Mucosa of rectum (tissue), 2 donors: ENCODE data around the gene NFIX.

ENCODE experiments used
- H3K27ac ChIP-seq, 2 donors: one replicate each; pipeline ENCODE4 v1.7.0; 2013; ENCODE audit warnings: inconsistent platforms in 2 of 2, low read depth in 2 of 2, low read length in 2 of 2
- H3K27me3 ChIP-seq, 2 donors: one replicate each; pipeline ENCODE4 v1.7.0; 2013; ENCODE audit warnings: low read length in 2 of 2; ENCODE audit not compliant: control insufficient read depth in 2 of 2, insufficient read depth in 2 of 2
- H3K36me3 ChIP-seq, 2 donors: one replicate each; pipeline ENCODE4 v1.7.0; 2013; ENCODE audit warnings: low read length in 2 of 2; ENCODE audit not compliant: control insufficient read depth in 2 of 2, insufficient read depth in 2 of 2
- H3K4me1 ChIP-seq, 2 donors: one replicate each; pipeline ENCODE4 v1.7.0; 2013; ENCODE audit warnings: low read length in 2 of 2, mild to moderate bottlenecking in 1 of 2; ENCODE audit not compliant: control insufficient read depth in 2 of 2, insufficient read depth in 2 of 2
- H3K4me3 ChIP-seq, 2 donors: one replicate each; pipeline ENCODE4 v1.7.0; 2013; ENCODE audit warnings: low read length in 2 of 2
- H3K9ac ChIP-seq, 2 donors: one replicate each; pipeline ENCODE4 v1.7.0; 2013; ENCODE audit warnings: low read length in 2 of 2, low read depth in 1 of 2, mild to moderate bottlenecking in 1 of 2
- H3K9me3 ChIP-seq, 2 donors: one replicate each; pipeline ENCODE4 v1.7.0; 2013; ENCODE audit warnings: low read length in 2 of 2; ENCODE audit not compliant: control insufficient read depth in 2 of 2
- donor health status: healthy.
- donor health status: Normal muscosa, but diverticular disease.

Gene NFIX

DNA sequence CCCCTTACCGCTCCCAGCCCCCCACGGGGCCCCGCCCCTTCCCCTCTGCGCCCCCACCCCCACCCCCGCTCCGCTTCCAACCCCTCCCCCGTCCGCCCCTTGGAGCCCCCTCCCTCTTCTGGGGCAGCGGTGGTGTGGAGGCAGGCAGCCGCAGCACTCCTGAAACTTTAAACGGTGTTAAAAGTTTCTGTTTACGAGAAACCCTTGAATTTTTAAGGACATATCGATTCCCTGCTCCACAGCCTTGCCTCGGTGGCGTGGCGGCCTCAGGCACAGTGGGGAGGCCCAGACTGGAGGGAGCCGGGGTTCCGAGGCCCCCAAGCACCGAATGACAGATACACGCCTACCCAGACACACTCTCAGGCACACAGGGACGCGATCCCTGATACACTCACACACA lies 4.8 kb upstream of the NFIX start:
- Histone ChIP-seq H3K4me3 (no peak overlapping the region), H3K4me1 (peaks cover 9 to 14% of the 10 kb centered on the region in 2 donors), H3K27ac (no peak overlapping the region), H3K27me3 (no peaks in the 10 kb centered on the region), H3K9ac (no peak overlapping the region), H3K9me3 (no peaks in the 10 kb centered on the region), H3K36me3 (no peaks in the 10 kb centered on the region)

DNA sequence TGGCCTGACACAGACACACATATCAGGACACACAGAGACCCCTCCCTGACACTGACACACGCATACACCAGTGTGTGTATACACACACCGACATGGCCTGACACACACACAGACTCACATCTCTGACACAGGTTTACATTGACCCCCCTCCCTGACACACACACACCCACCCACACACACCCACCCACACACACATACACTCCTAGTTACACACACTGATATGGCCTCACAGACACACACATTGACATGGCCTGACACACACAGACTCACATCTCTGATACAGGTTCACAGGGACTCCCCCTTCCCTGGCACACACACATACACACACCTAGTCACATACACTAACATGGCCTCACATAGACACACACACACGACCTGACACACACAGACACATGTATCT lies 4.4 kb upstream of the NFIX start:
- H3K9me3 ChIP-seq, result no peaks in the 10 kb centered on the region
- no peaks in the 10 kb centered on the region for H3K36me3 ChIP-seq
- H3K27me3 ChIP-seq, result no peaks in the 10 kb centered on the region
- H3K27ac ChIP-seq, result no peak overlapping the region
- peaks cover 5 to 10% of the 10 kb centered on the region in 2 donors for H3K4me1 ChIP-seq
- H3K9ac ChIP-seq, result no peak overlapping the region
- no peak overlapping the region for H3K4me3 ChIP-seq

DNA sequence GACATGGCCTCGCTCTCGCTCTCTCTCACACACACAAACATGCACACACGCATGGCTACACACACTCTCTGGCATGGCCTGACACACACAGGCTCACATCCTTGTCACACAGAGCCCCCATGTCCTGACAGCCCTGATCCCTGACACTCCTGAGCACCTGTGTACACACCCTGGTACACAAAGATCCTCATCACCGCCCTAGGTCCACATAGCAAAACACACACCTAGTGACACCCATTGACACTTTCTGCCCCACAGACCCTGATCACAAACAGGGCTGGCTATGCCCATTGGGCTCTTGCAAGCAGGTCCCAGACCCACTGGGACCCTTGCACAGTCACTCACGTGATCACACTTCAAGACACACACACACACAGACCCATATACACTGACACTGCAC lies 4.0 kb upstream of the NFIX start:
- no peak overlapping the region for H3K27ac ChIP-seq
- H3K36me3 ChIP-seq, result no peaks in the 10 kb centered on the region
- peaks cover 5 to 8% of the 10 kb centered on the region in 2 donors for H3K4me1 ChIP-seq
- no peaks in the 10 kb centered on the region for H3K27me3 ChIP-seq
- no peak overlapping the region for H3K9ac ChIP-seq
- H3K4me3 ChIP-seq, result no peak overlapping the region
- no peaks in the 10 kb centered on the region for H3K9me3 ChIP-seq

DNA sequence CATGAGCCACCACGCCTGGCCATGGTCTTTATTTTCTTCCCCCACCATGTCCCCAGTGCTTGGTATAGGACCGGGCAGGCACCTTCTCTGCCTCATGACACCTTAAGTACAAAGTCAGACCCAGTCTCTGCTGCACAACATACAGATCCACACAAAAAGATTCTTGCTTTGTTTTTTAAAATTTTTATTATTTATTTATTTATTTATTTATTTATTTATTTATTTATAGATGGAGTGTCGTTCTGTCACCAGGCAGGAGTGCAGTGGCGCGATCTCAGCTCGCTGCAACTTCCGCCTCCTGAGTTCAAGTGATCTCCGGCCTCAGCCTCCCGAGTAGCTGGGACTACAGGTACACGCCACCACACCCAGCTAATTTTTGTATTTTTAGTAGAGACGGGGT lies 2.5 kb upstream of the NFIX start:
- H3K4me3 ChIP-seq, result no peak overlapping the region
- no peak overlapping the region for H3K9ac ChIP-seq
- no peaks in the 10 kb centered on the region for H3K27me3 ChIP-seq
- no peak overlapping the region for H3K27ac ChIP-seq
- no peaks in the 10 kb centered on the region for H3K9me3 ChIP-seq
- peaks cover 15 to 19% of the 10 kb centered on the region in 2 donors for H3K4me1 ChIP-seq
- no peaks in the 10 kb centered on the region for H3K36me3 ChIP-seq

DNA sequence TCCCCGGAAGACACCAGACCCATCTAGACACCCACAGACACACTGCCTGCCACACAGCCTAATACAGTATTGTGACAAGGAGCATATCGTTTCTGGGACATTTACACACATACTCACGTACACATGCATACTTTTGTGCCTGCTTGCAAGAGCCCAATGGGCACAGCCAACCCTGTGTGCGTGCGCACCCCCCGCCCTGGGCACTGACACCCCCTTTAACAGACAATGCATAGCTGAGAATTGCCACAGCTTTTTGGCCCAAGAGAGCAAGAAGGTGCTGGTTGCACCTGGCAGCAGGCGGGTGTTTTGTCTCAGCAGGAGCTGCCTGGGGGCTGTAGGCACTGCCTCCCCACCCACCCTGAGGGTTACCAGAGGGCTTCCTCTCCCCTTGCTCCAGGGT lies 1.7 kb upstream of the NFIX start:
- Histone ChIP-seq H3K9ac (no peak overlapping the region), H3K27me3 (no peaks in the 10 kb centered on the region), H3K4me3 (no peak overlapping the region), H3K27ac (no peak overlapping the region), H3K36me3 (peaks cover under 1% of the 10 kb centered on the region in 2 donors), H3K4me1 (peaks cover 15 to 22% of the 10 kb centered on the region in 2 donors), H3K9me3 (no peaks in the 10 kb centered on the region)

DNA sequence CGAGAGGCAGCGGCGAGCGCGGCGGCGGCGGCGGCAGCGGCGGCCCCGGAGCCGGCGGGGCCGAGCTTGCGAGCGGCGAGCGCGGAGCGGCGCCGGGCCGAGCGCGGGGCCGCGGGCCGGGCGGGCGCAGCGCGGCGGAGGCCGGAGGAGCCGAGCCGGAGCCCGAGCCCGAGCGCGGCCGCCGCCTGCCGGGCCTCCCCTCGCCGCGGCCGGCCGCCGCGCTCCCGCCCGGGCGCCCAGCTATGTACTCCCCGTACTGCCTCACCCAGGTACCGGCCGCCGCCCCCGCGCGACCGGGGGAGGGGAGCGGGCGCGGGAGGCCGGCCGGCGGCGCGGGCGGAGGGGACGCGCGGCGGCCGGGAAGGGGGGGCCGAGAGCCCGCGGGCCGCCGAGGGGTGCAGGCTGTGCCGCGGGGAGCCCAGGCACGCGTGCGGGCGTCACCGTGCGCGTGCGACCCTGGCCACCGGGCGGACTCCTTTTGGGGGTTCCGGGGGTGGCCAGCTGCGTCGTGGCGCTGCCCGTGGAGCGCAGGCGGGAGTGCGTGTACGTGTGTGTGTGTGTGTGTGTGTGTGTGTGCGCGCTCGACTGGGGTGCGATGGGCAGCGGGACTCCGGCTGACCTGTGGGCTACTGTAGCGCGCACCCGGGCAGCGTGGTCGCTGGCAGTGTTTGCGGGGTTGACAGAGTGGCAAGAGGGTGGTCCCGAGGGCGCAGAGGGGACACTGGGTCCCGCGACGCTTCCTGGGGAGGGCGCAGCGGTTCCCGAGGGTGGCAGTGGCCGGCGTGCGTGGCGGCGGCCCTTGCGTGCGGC lies 526 bp downstream of the NFIX start:
- peak overlapping the region; percentile 73 to 88 for H3K4me3 ChIP-seq
- peak overlapping the region; percentile 76 for H3K27ac ChIP-seq
- H3K4me1 ChIP-seq, result peaks cover 15 to 24% of the 10 kb centered on the region in 2 donors
- H3K36me3 ChIP-seq, result peaks cover 4 to 5% of the 10 kb centered on the region in 2 donors
- H3K27me3 ChIP-seq, result no peaks in the 10 kb centered on the region
- no peaks in the 10 kb centered on the region for H3K9me3 ChIP-seq
- H3K9ac ChIP-seq, result peak overlapping the region; percentile 41 to 82

DNA sequence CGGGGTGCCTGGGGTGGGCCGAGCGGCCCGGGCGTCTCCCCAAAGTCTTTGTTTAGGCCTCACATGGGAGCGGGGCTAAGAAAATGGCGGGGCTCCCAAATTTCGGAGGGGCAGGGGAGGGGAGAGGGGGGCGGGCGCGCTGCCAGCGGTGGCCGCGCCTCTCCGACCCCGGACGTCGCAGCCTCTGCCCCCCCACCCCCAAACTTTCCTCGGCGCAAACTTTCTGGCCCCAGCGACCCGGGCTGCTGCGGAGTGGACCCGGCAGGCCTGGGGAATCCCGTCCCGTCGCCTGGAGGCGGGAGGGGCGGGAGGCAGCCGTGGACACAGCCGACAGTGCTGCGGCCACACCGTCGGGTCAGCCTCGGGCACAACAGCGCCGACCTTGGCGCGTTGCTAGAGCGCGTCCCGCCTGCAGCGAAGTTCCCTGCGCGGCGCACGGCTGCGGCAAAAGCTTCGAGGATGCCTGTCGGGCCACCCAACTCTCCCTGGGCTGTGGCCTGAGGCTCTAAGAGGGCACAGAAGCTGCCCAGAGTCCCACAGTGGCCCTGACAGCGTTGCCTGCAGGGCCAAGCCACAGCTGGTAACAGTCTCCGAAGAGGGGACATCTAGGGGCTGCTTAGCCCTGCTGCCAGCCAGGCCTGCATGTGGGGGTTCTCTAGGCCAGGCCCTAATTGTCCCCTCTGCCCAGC lies 1.3 kb downstream of the NFIX start:
- Histone ChIP-seq H3K36me3 (peaks cover 4 to 5% of the 10 kb centered on the region in 2 donors), H3K27me3 (no peaks in the 10 kb centered on the region), H3K4me3 (peak overlapping the region; percentile 73 to 78), H3K9me3 (no peaks in the 10 kb centered on the region), H3K9ac (peak overlapping the region in 1 of 2 donors; percentile 82), H3K4me1 (peaks cover 20 to 22% of the 10 kb centered on the region in 2 donors), H3K27ac (peak overlapping the region; percentile 76)

DNA sequence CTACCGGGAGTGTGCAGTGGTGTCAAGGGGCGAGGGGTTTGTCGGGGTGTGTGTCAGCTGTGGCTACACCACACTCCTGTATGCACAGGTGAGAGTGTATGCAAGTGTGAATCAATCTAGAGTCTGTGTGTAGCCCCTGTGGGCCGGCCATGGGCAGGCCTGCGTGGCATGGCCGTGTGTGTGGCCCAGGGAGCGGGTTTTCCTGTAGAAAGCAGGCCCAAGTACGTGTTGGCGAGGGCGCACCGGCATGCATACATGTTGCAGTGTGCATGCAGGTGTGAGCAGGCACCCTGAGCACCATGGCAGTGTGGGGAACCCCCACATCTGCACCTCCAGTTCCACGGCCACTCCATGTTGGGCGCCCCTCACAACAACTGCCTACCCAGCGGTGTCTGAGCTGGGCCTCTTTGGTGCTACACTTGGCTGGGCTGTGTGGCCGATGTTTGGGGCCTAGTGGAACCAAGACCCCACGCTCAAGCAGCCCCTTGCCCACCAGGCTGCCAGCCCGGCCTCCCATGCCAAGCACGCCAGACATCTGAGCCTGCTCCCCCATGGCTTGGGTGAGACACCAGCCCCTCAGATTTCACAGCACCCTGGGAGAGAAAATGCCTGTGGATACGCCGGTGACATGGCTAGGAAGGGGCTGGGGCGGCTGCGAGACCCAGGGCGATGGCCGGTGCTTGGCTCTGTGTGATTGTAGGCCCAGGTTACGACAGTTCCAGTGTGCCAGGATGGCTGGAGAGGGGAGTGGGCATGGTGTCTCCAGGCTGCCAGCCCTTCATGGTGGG lies 2.1 kb downstream of the NFIX start:
- peaks cover 4 to 5% of the 10 kb centered on the region in 2 donors for H3K36me3 ChIP-seq
- peak overlapping the region; percentile 76 for H3K27ac ChIP-seq
- H3K9ac ChIP-seq, result peak overlapping the region in 1 of 2 donors; percentile 82
- H3K4me3 ChIP-seq, result peak overlapping the region; percentile 7 to 60
- no peaks in the 10 kb centered on the region for H3K9me3 ChIP-seq
- no peaks in the 10 kb centered on the region for H3K27me3 ChIP-seq
- H3K4me1 ChIP-seq, result peaks cover 20 to 21% of the 10 kb centered on the region in 2 donors

DNA sequence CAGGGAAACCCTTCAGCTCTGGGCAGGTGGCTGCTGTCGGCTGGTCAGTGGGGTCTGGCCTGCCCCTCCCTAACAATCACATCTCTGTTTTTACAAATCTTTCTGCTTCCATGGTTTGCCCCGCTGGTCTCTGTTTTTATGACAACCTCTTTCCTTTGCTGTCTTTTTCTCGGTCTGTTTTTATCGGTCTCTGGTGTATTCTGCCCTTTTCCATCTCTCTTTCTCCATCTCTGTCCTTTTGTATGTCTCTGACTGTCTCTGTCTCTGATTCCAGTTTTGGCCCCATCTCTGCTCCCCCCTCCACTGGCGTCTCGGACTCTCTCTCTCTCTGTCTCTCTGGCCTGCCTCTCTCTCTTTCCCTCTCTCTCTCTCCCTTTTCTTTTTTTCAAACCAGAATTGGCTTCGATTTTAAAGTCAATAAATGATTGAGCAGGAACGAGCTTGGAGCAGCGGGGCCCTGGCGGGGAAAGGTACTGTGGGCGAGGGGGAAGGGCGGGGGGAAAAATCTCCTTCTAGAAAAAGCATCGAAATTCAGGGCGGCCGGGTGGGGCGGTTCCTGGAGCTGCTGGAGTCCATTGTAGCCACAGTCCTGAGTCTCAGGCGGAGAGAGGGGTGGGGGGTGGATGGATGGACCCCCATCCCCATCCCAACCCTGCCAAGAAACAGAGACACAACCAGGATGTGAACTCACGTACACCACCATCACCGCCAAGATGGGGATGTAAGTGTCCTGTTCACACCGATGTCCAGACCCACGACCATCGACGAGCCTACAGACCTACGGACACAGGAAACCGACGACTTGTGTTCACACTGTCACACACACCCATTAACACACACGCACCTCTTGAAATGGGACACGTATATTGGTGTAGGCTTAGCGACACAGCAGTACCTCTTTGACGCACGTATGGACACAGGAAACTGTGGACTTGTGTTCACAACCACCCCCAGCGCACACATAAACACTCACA lies 3.0 kb downstream of the NFIX start:
- Histone ChIP-seq H3K27me3 (no peaks in the 10 kb centered on the region), H3K4me1 (peaks cover 21 to 23% of the 10 kb centered on the region in 2 donors), H3K9ac (peak overlapping the region; percentile 24 to 28), H3K27ac (no peak overlapping the region), H3K9me3 (no peaks in the 10 kb centered on the region), H3K4me3 (no peak overlapping the region), H3K36me3 (peaks cover 4 to 5% of the 10 kb centered on the region in 2 donors)
